Measurements from ENCODE around the gene NATD1. TPM values are rescaled to one million over a fixed set of nuclear protein-coding genes. Genes with fewer than 3 reads are reported as not detected.

Gene NATD1
- total and polyA plus RNA-seq, 2 experiments from 2014 or later = 5.0 to 6.7 TPM

- Histone ChIP-seq H3K27ac (no peak overlapping the region), H3K36me3 (replicated peaks; ENCODE audit: insufficient read depth, low read depth) (no peaks in the 10 kb centered on the region), H3K4me3 (no peak overlapping the region), H3K79me2 (no peaks in the 10 kb centered on the region), H2AFZ (no peak overlapping the region), H3K4me2 (no peak overlapping the region), H3K4me1 (ENCODE audit: insufficient read depth) (no peaks in the 10 kb centered on the region), H3K27me3 (no peaks in the 10 kb centered on the region), H3K9me2 (replicated peaks; ENCODE audit: insufficient read depth) (no peaks in the 10 kb centered on the region), H3K9me3 (ENCODE audit: low read depth) (no peaks in the 10 kb centered on the region), H4K20me1 (ENCODE audit: insufficient read depth, poor library complexity, severe bottlenecking) (no peaks in the 10 kb centered on the region)
- no peak for DNase-seq (ENCODE audit: low spot score)
- no peak for TF ChIP-seq EZH2 (IDR thresholded peaks at IDR 0.05; ENCODE audit: borderline replicate concordance)
- no peak for TF ChIP-seq EZH2phosphoT487 (IDR thresholded peaks at IDR 0.05; ENCODE audit: low read depth, severe bottlenecking, unreplicated experiment)
- TF ChIP-seq, protein P1, sequence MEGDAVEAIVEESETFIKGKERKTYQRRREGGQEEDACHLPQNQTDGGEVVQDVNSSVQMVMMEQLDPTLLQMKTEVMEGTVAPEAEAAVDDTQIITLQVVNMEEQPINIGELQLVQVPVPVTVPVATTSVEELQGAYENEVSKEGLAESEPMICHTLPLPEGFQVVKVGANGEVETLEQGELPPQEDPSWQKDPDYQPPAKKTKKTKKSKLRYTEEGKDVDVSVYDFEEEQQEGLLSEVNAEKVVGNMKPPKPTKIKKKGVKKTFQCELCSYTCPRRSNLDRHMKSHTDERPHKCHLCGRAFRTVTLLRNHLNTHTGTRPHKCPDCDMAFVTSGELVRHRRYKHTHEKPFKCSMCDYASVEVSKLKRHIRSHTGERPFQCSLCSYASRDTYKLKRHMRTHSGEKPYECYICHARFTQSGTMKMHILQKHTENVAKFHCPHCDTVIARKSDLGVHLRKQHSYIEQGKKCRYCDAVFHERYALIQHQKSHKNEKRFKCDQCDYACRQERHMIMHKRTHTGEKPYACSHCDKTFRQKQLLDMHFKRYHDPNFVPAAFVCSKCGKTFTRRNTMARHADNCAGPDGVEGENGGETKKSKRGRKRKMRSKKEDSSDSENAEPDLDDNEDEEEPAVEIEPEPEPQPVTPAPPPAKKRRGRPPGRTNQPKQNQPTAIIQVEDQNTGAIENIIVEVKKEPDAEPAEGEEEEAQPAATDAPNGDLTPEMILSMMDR (IDR thresholded peaks at IDR 0.05; ENCODE audit: poor library complexity) = no peak
- WGBS (ENCODE audit: low lambda C conversion rate, missing lambda C conversion rate) = 97% methylated on average over 4 of the region's 4 CpGs
These were observed 63.8 kb downstream of the NATD1 start for GRCh38 chr17:21189361-21189760.

Small RNA genes within 50 kb of the gene (small RNA-seq; reads per million reads assigned to genes)
- not detected for gene RN7SL426P

Other genes with a start within 250 kb of the NATD1 start
- gene USP22, start 210.4 kb downstream of the NATD1 start, total RNA-seq = 142 and 157 TPM in 2 replicates
- 84.0 and 84.9 TPM in 2 replicates for gene USP22, start 210.4 kb downstream of the NATD1 start, polyA plus RNA-seq
- gene DHRS7B, start 126.4 kb downstream of the NATD1 start, total RNA-seq = 34.6 and 36.7 TPM in 2 replicates
- 46.2 and 55.6 TPM in 2 replicates for gene DHRS7B, start 126.4 kb downstream of the NATD1 start, polyA plus RNA-seq
- 18.4 and 21.6 TPM in 2 replicates for gene TMEM11, start 39.2 kb downstream of the NATD1 start, total RNA-seq
- 55.4 and 78.1 TPM in 2 replicates for gene TMEM11, start 39.2 kb downstream of the NATD1 start, polyA plus RNA-seq
- gene MAP2K3, start 31.3 kb upstream of the NATD1 start, total RNA-seq = 16.1 and 21.8 TPM in 2 replicates
- gene MAP2K3, start 31.3 kb upstream of the NATD1 start, polyA plus RNA-seq = 58.4 and 62.4 TPM in 2 replicates
- gene KCNJ12, start 122.9 kb upstream of the NATD1 start, total RNA-seq = 0.73 and 0.88 TPM in 2 replicates
- 0.15 and 0.18 TPM in 2 replicates for gene KCNJ12, start 122.9 kb upstream of the NATD1 start, polyA plus RNA-seq

Measured in hepatocyte (in vitro differentiated cells).